ENCODE data around the gene TTC27.

GRCh38 chr2:32812316-32812715, 184.5 kb downstream of the TTC27 start:
- TF ChIP-seq CTCF (IDR thresholded peaks at IDR 0.05; ENCODE audit: poor library complexity, severe bottlenecking): no peak
- no peak for TF ChIP-seq EZH2 (IDR thresholded peaks at IDR 0.05; ENCODE audit: borderline replicate concordance, insufficient read depth, low read length, poor library complexity, severe bottlenecking)
- TF ChIP-seq RAD21 (conservative IDR thresholded peaks at IDR 0.05): no peak
- TF ChIP-seq TAF1 (IDR thresholded peaks at IDR 0.05; ENCODE audit: low read depth): no peak
- no peak for TF ChIP-seq POLR2AphosphoS5 (IDR thresholded peaks at IDR 0.05)
- TF ChIP-seq EP300 (conservative IDR thresholded peaks at IDR 0.05; ENCODE audit: poor library complexity, severe bottlenecking): no peak

All from neural cell (in vitro differentiated cells).